Endothelial cell of umbilical vein (primary cell): Measurements from ENCODE around the gene HSD3B1. TPM values are rescaled to one million over a fixed set of nuclear protein-coding genes. Genes with fewer than 3 reads are reported as not detected.

Experiments
- BruUV-seq: library from RNA; stranded (reverse); fragments of 400-500 nt; replicated peaks from 2 replicates; lab custom pipeline; 2021; lab: Mats Ljungman, UMichigan
- CTCF ChIA-PET: fragments of 300-600, 350-600 bp; sonication (Branson Sonifier 250); formaldehyde crosslinking; loops from one replicate; lab custom pipeline; 2021; ENCODE audit warnings: antibody characterized with exemption, inconsistent platforms; lab: Charles Lee
- POLR2A ChIA-PET: fragments of 300-600, 350-600 bp; sonication (Branson Sonifier 250); formaldehyde crosslinking; loops from one replicate; lab custom pipeline; 2021; ENCODE audit warnings: antibody characterized with exemption, inconsistent platforms; lab: Charles Lee
- DNase-seq: peaks from one replicate; pipeline ENCODE4 v3.0.0-alpha.2; 2011; ENCODE audit warnings: low read depth, low spot score
- FAIRE-seq: peaks from 2 replicates; lab custom pipeline; 2011; peaks lifted over from hg19 to GRCh38; lab: Jason Lieb, UNC
- H2AFZ ChIP-seq: 2 replicates; pipeline ENCODE4 v1.6.0; 2012; ENCODE audit warnings: low read depth, low read length, control low read depth, inconsistent platforms
- H3K27ac ChIP-seq: 2 replicates; pipeline ENCODE4 v1.5.1; 2011; ENCODE audit warnings: low read depth, mild to moderate bottlenecking, control low read depth, low read length, moderate library complexity; ENCODE audit not compliant: insufficient read depth
- H3K27me3 ChIP-seq, 2 experiments: 2 replicates each; pipeline versions ENCODE4 v1.6.0 to v1.6.1; 2011; ENCODE audit warnings: low read length in 2 of 2, mixed read lengths in 1 of 2; ENCODE audit not compliant: control insufficient read depth in 2 of 2, insufficient read depth in 2 of 2
- H3K36me3 ChIP-seq, 2 experiments: 2 replicates in 1 of 2; 3 replicates in 1 of 2; pipeline ENCODE4 v1.5.1; 2011; ENCODE audit warnings: low read length in 2 of 2, mild to moderate bottlenecking in 1 of 2, moderate library complexity in 1 of 2; ENCODE audit not compliant: control insufficient read depth in 2 of 2, insufficient read depth in 2 of 2; ENCODE audit errors: extremely low read depth in 1 of 2
- H3K4me1 ChIP-seq: 3 replicates; pipeline ENCODE4 v1.5.1; 2011; ENCODE audit warnings: mild to moderate bottlenecking, low read length; ENCODE audit not compliant: control insufficient read depth, insufficient read depth; ENCODE audit errors: extremely low read depth
- H3K4me2 ChIP-seq: 2 replicates; pipeline ENCODE4 v1.6.1; 2011; ENCODE audit warnings: low read length, control low read depth, mixed read lengths; ENCODE audit not compliant: insufficient read depth
- H3K4me3 ChIP-seq, 3 experiments: fragments of 200-600 bp in 1 of 3; sonication (generic), shearing (Covaris generic) in 1 of 3; replicated peaks in 1 of 3; 2 replicates each; pipeline ENCODE4 v1.5.1; 2011 to 2016; ENCODE audit warnings: control low read depth in 3 of 3, low read length in 3 of 3, mild to moderate bottlenecking in 2 of 3, inconsistent platforms in 1 of 3, low read depth in 1 of 3, moderate library complexity in 1 of 3; ENCODE audit not compliant: insufficient read depth in 1 of 3
- H3K79me2 ChIP-seq: 2 replicates; pipeline ENCODE4 v1.6.0; 2012; ENCODE audit warnings: low read length, inconsistent platforms; ENCODE audit not compliant: control insufficient read depth, insufficient read depth
- H3K9ac ChIP-seq: replicated peaks from 2 replicates; pipeline ENCODE3; 2011; ENCODE audit warnings: low read length, control low read depth; ENCODE audit not compliant: insufficient read depth; ENCODE audit errors: extremely low read depth
- H3K9me1 ChIP-seq: replicated peaks from 3 replicates; pipeline ENCODE4 v1.6.0; 2011; ENCODE audit warnings: mild to moderate bottlenecking, low read length; ENCODE audit not compliant: control insufficient read depth, insufficient read depth; ENCODE audit errors: extremely low read depth
- H3K9me3 ChIP-seq: replicated peaks from 2 replicates; pipeline ENCODE4 v1.5.1; 2012; ENCODE audit warnings: low read length, inconsistent platforms; ENCODE audit not compliant: control insufficient read depth, insufficient read depth
- H4K20me1 ChIP-seq: replicated peaks from 2 replicates; pipeline ENCODE3; 2011; ENCODE audit warnings: mild to moderate bottlenecking, low read length; ENCODE audit not compliant: control insufficient read depth, insufficient read depth; ENCODE audit errors: extremely low read depth
- EZH2 ChIP-seq: IDR thresholded peaks from 2 replicates; pipeline ENCODE4 v1.6.1; 2012; ENCODE audit warnings: borderline replicate concordance, low read depth, mild to moderate bottlenecking, moderate library complexity, low read length, inconsistent platforms; ENCODE audit not compliant: severe bottlenecking
- FOS ChIP-seq: IDR thresholded peaks from 2 replicates; pipeline ENCODE4 v1.6.1; 2011; ENCODE audit warnings: mild to moderate bottlenecking, low read length, moderate library complexity, borderline replicate concordance; ENCODE audit not compliant: insufficient read depth
- GATA2 ChIP-seq: IDR thresholded peaks from 2 replicates; pipeline ENCODE4 v1.7.0; 2011; ENCODE audit warnings: low read depth, mild to moderate bottlenecking, moderate library complexity, mixed read lengths, low read length; ENCODE audit not compliant: insufficient read length, insufficient read depth
- JUN ChIP-seq: IDR thresholded peaks from 2 replicates; pipeline ENCODE4 v1.6.1; 2011; ENCODE audit warnings: borderline replicate concordance, low read depth; ENCODE audit not compliant: insufficient read length, insufficient read depth
- MYC ChIP-seq: IDR thresholded peaks from one replicate; pipeline ENCODE4 v1.6.1; 2011; ENCODE audit warnings: mild to moderate bottlenecking, low read depth, low read length
- POLR2A ChIP-seq: IDR thresholded peaks from 2 replicates; pipeline ENCODE4 v1.6.1; 2012; ENCODE audit warnings: low read depth, mild to moderate bottlenecking, control low read depth, low read length
- POLR2AphosphoS5 ChIP-seq: IDR thresholded peaks from 2 replicates; pipeline ENCODE4 v1.6.1; 2012; ENCODE audit warnings: low read depth, mild to moderate bottlenecking, control low read depth, low read length, moderate library complexity; ENCODE audit not compliant: insufficient read depth
- dilution Hi-C: fragments of 300-500 bp; cut with MboI; formaldehyde crosslinking; loops from one replicate; pipeline ENCODE4 v1.15.0; 2019; ENCODE audit warnings: low sequenced_read_pairs; ENCODE audit not compliant: extremely low pct_ligation_motif_present
- intact Hi-C: fragments of 100-400 bp; cut with micrococcal nuclease; formaldehyde crosslinking; loops from one replicate; pipeline ENCODE4 v1.10.0; 2022
- polyA plus RNA-seq, 4 experiments: library from polyadenylated mRNA; depleted of rRNA in 3 of 4; stranded (reverse) in 3 of 4; unstranded in 1 of 4; fragments of >200 nt; gene quantifications; 2 replicates each; pipeline versions ENCODE4 v1.2.1 to v1.2.3, GENCODE V29; 2011 to 2012; ENCODE audit warnings: missing spikeins in 1 of 4
- total RNA-seq: library from RNA; stranded (reverse); gene quantifications from 2 replicates; pipeline ENCODE4 v1.2.3, GENCODE V29; 2021
- TF ChIP-seq, protein P1 (sequence below): IDR thresholded peaks from 2 replicates; pipeline ENCODE4 v1.6.1; 2011; ENCODE audit not compliant: insufficient read depth, insufficient read length
- TF ChIP-seq, protein P2 (sequence below), 2 donors: IDR thresholded peaks; 1 replicate in 1 of 2; 2 replicates in 1 of 2; pipeline ENCODE4 v1.5.1; 2011; ENCODE audit warnings: low read length in 2 of 2, mild to moderate bottlenecking in 2 of 2, moderate library complexity in 2 of 2, control low read depth in 1 of 2, inconsistent platforms in 1 of 2, low read depth in 1 of 2; ENCODE audit not compliant: insufficient read depth in 1 of 2; ENCODE audit errors: extremely low read depth in 1 of 2

Gene HSD3B1
- total and polyA plus RNA-seq, 2 donors (not counting 3 experiments of a cell fraction or from before 2014, with no cell fraction given), result not detected

DNA sequence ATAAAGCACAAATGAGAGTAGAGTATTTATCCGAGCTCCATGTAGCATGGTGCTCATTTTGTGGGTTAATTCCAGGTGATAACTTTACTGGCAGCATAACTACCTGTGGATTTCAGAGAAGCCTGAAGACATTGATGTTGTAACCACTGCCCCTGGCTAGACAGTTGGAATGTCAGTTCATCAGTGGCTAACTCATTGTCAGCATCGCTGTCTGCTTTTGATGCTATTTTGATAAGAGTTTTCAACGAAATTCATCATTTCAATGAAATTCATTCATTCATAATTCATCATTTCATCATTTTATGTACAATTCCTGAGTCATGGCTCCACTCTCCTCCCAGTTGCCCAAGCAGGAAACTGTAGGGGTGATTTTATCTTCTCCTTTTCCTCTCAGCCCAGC, 34.4 kb downstream of the HSD3B1 start:
- Histone ChIP-seq H3K9me3 (no peaks in the 10 kb centered on the region), H3K4me2 (no peak overlapping the region), H4K20me1 (no peaks in the 10 kb centered on the region), H3K9me1 (no peaks in the 10 kb centered on the region), H3K27ac (no peak overlapping the region), H3K4me3 (no peak overlapping the region), H3K9ac (no peak overlapping the region), H2AFZ (no peak overlapping the region), H3K4me1 (no peaks in the 10 kb centered on the region), H3K79me2 (no peaks in the 10 kb centered on the region), H3K27me3 (peaks cover 0 to 3% of the 10 kb centered on the region in 2 experiments), H3K36me3 (no peaks in the 10 kb centered on the region)
- intact Hi-C loops (loop anchor here (5.0 kb wide), 1 partner anchor 264 kb away; no protein-coding TSS in a partner anchor), dilution Hi-C loops (no loop called here)
- ChIA-PET POLR2A (no interaction called here), CTCF (interaction anchor here (1.0 kb wide), 1 partner anchor 8 kb away, joined by 3 read pairs; no protein-coding TSS in a partner anchor)
- FAIRE-seq (no peak), DNase-seq (no peak)
- TF ChIP-seq FOS (no peak), GATA2 (no peak), JUN (no peak), POLR2AphosphoS5 (no peak), EZH2 (no peak), POLR2A (no peak), MYC (no peak)
- TF ChIP-seq, protein P1, sequence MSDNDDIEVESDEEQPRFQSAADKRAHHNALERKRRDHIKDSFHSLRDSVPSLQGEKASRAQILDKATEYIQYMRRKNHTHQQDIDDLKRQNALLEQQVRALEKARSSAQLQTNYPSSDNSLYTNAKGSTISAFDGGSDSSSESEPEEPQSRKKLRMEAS, result no peak
- TF ChIP-seq, protein P2, sequence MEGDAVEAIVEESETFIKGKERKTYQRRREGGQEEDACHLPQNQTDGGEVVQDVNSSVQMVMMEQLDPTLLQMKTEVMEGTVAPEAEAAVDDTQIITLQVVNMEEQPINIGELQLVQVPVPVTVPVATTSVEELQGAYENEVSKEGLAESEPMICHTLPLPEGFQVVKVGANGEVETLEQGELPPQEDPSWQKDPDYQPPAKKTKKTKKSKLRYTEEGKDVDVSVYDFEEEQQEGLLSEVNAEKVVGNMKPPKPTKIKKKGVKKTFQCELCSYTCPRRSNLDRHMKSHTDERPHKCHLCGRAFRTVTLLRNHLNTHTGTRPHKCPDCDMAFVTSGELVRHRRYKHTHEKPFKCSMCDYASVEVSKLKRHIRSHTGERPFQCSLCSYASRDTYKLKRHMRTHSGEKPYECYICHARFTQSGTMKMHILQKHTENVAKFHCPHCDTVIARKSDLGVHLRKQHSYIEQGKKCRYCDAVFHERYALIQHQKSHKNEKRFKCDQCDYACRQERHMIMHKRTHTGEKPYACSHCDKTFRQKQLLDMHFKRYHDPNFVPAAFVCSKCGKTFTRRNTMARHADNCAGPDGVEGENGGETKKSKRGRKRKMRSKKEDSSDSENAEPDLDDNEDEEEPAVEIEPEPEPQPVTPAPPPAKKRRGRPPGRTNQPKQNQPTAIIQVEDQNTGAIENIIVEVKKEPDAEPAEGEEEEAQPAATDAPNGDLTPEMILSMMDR (IDR thresholded peaks at IDR 0.05; ENCODE audit: extremely low read depth in 1 of 2, insufficient read depth in 1 of 2, low read depth in 1 of 2, low read length in 2 of 2), result no peak
- BruUV-seq, result no TSS peak
